Measurements from ENCODE around the gene PALM3.

PALM3 gene

GRCh38 chr19:14061751-14062557 is at the start of gene PALM3:
PALM3 (minus strand) TSS chr19:14062076; CDS start chr19:14061980, 96 bp downstream.
- no peak within 1 kb of the TSS for H3K4me3 ChIP-seq (ENCODE audit: low read length)
- DNase-seq (ENCODE audit: low read depth), result no peak
- no peak for TF ChIP-seq CTCF (conservative IDR thresholded peaks at IDR 0.05; ENCODE audit: low read depth, low read length)

- TF ChIP-seq CTCF (conservative IDR thresholded peaks at IDR 0.05; ENCODE audit: low read depth, low read length), result no peak
- DNase-seq (ENCODE audit: low read depth), result no peak
- H3K4me3 ChIP-seq (ENCODE audit: low read length), result no peak overlapping the region
Measured at GRCh38 chr19:14111486-14111885, 49.6 kb upstream of the PALM3 start.

- no peak overlapping the region for H3K4me3 ChIP-seq (ENCODE audit: low read length)
- DNase-seq (ENCODE audit: low read depth), result no peak
- no peak for TF ChIP-seq CTCF (conservative IDR thresholded peaks at IDR 0.05; ENCODE audit: low read depth, low read length)
Measured at GRCh38 chr19:14110650-14111049, 48.8 kb upstream of the PALM3 start.

GRCh38 chr19:14107581-14108461 is 45.9 kb upstream of the PALM3 start:
- no peak overlapping the region for H3K4me3 ChIP-seq (ENCODE audit: low read length)
- TF ChIP-seq CTCF (conservative IDR thresholded peaks at IDR 0.05; ENCODE audit: low read depth, low read length), result no peak
- no peak for DNase-seq (ENCODE audit: low read depth)

GRCh38 chr19:14106840-14107239 is 45.0 kb upstream of the PALM3 start:
- no peak for TF ChIP-seq CTCF (conservative IDR thresholded peaks at IDR 0.05; ENCODE audit: low read depth, low read length)
- H3K4me3 ChIP-seq (ENCODE audit: low read length), result no peak overlapping the region
- DNase-seq (ENCODE audit: low read depth), result no peak

GRCh38 chr19:14105680-14106079 is 43.8 kb upstream of the PALM3 start:
- no peak for TF ChIP-seq CTCF (conservative IDR thresholded peaks at IDR 0.05; ENCODE audit: low read depth, low read length)
- no peak overlapping the region for H3K4me3 ChIP-seq (ENCODE audit: low read length)
- DNase-seq (ENCODE audit: low read depth), result no peak

All from retinal pigment epithelial cell (primary cell).